HEK293 (cell line): Measurements from ENCODE around the gene KDM4C.

Experiments
- CTCF ChIA-PET: fragments of 350-600 bp; formaldehyde crosslinking; extraction: SDS; loops from one replicate; lab custom pipeline; 2021; ENCODE audit warnings: antibody characterized with exemption; lab: Yijun Ruan, JAX
- POLR2A ChIA-PET: fragments of 300-600 bp; formaldehyde crosslinking; extraction: SDS; loops from one replicate; lab custom pipeline; 2020; ENCODE audit warnings: antibody characterized with exemption, inconsistent platforms; lab: Yijun Ruan, JAX
- H3K27ac ChIP-seq: fragments of 200-500 bp; sonication (Bioruptor generic); 2 replicates; pipeline ENCODE4 v1.5.1; 2014; ENCODE audit warnings: low read depth, low read length, control low read depth, inconsistent platforms; ENCODE audit errors: extremely low read depth
- H3K36me3 ChIP-seq, 2 experiments: fragments of 200-500 bp in 1 of 2; sonication (Bioruptor generic) in 1 of 2; 1 replicate in 1 of 2; 2 replicates in 1 of 2; pipeline ENCODE4 v1.5.1; 2014 to 2017; ENCODE audit warnings: inconsistent platforms in 2 of 2, low read length in 2 of 2; ENCODE audit not compliant: control insufficient read depth in 2 of 2, insufficient read depth in 1 of 2
- H3K4me1 ChIP-seq: fragments of 200-500 bp; sonication (Bioruptor generic); 2 replicates; pipeline ENCODE4 v1.5.1; 2014; ENCODE audit warnings: mild to moderate bottlenecking, low read length, inconsistent platforms; ENCODE audit not compliant: control insufficient read depth, insufficient read depth
- H3K4me3 ChIP-seq: 2 replicates; pipeline ENCODE4 v1.5.1; 2011; ENCODE audit warnings: low read depth, mild to moderate bottlenecking, control low read depth, low read length, moderate library complexity
- H3K9me3 ChIP-seq: fragments of 200-500 bp; sonication (Bioruptor generic); 2 replicates; pipeline ENCODE4 v1.5.1; 2014; ENCODE audit warnings: low read depth, low read length, inconsistent platforms; ENCODE audit not compliant: control insufficient read depth, insufficient read depth
- BCL11B ChIP-seq: fragments of 450-650 bp; formaldehyde crosslinking; IDR thresholded peaks from 2 replicates; pipeline ENCODE4 v1.5.1; 2016; ENCODE audit warnings: low read depth, missing biosample characterization, missing genetic modification characterization
- FEZF1 ChIP-seq: fragments of 450-650 bp; formaldehyde crosslinking; IDR thresholded peaks from 2 replicates; pipeline ENCODE4 v1.5.1; 2016; ENCODE audit warnings: missing biosample characterization, missing genetic modification characterization
- MYNN ChIP-seq: fragments of 450-650 bp; formaldehyde crosslinking; IDR thresholded peaks from 2 replicates; pipeline ENCODE4 v1.5.1; 2016; ENCODE audit warnings: missing biosample characterization, missing genetic modification characterization, borderline replicate concordance
- ZBTB26 ChIP-seq: fragments of 450-650 bp; formaldehyde crosslinking; optimal IDR thresholded peaks from 2 replicates; pipeline ENCODE3; 2016; ENCODE audit warnings: missing biosample characterization, mild to moderate bottlenecking, missing genetic modification characterization
- ZBTB48 ChIP-seq: fragments of 450-650 bp; formaldehyde crosslinking; IDR thresholded peaks from 2 replicates; pipeline ENCODE4 v1.5.1; 2016; ENCODE audit warnings: missing biosample characterization, missing genetic modification characterization
- ZFP37 ChIP-seq: fragments of 450-650 bp; formaldehyde crosslinking; IDR thresholded peaks from 2 replicates; pipeline ENCODE4 v1.5.1; 2016; ENCODE audit warnings: missing biosample characterization, missing genetic modification characterization
- ZNF18 ChIP-seq: fragments of 450-650 bp; formaldehyde crosslinking; IDR thresholded peaks from 2 replicates; pipeline ENCODE4 v1.5.1; 2016; ENCODE audit warnings: missing biosample characterization, missing genetic modification characterization
- ZNF280D ChIP-seq: fragments of 450-650 bp; formaldehyde crosslinking; IDR thresholded peaks from 2 replicates; pipeline ENCODE4 v1.5.1; 2016; ENCODE audit warnings: missing biosample characterization, missing genetic modification characterization
- ZNF426 ChIP-seq: fragments of 450-650 bp; formaldehyde crosslinking; IDR thresholded peaks from 2 replicates; pipeline ENCODE4 v1.5.1; 2017; ENCODE audit warnings: missing biosample characterization, missing genetic modification characterization, mild to moderate bottlenecking, inconsistent platforms, moderate library complexity
- ZNF830 ChIP-seq: fragments of 450-650 bp; IDR thresholded peaks from 2 replicates; pipeline ENCODE4 v1.5.0; 2018; ENCODE audit warnings: missing biosample characterization, missing genetic modification characterization, low read depth, mild to moderate bottlenecking, moderate library complexity
- ZNF843 ChIP-seq: fragments of 450-650 bp; formaldehyde crosslinking; IDR thresholded peaks from 2 replicates; pipeline ENCODE4 v1.5.1; 2016; ENCODE audit warnings: missing biosample characterization, missing genetic modification characterization
- TF ChIP-seq, protein P1 (sequence below): fragments of 450-650 bp; formaldehyde crosslinking; IDR thresholded peaks from 2 replicates; pipeline ENCODE4 v1.5.1; 2016; ENCODE audit warnings: missing biosample characterization, missing genetic modification characterization

KDM4C gene

DNA sequence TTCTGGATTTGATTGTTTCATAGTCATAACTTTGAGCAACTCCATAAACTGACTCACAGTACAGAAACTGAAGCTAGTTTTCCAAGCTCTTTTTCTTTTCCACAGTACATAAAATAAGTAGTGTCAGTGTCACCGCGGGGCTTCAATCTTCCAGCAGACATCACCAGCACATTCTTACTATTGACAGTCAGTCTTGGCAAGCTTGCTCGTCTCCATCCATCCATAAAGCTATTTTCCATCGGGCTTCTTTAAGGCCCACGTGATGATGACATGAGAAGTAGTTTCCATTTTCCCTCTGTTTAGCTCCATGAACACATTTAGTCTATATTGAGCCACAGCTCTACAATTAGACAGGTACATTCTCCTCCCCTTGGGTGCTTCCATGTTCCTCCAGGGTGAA is 443.4 kb downstream of the KDM4C start:
- no peaks in the 10 kb centered on the region for H3K36me3 ChIP-seq
- H3K4me1 ChIP-seq, result no peaks in the 10 kb centered on the region
- POLR2A ChIA-PET, result no interaction called here
- no peaks in the 10 kb centered on the region for H3K9me3 ChIP-seq
- no peak overlapping the region for H3K27ac ChIP-seq
- CTCF ChIA-PET, result interaction anchor here (0.6 to 1.3 kb wide), 3 partner anchors 10 to 201 kb away, joined by 3 to 5 read pairs (median 3); no protein-coding TSS in a partner anchor
- H3K4me3 ChIP-seq, result no peak overlapping the region
- TF ChIP-seq ZNF830 (tag by site-specific recombination) (no peak), MYNN (tag by site-specific recombination) (no peak)
- TF ChIP-seq, protein P1, sequence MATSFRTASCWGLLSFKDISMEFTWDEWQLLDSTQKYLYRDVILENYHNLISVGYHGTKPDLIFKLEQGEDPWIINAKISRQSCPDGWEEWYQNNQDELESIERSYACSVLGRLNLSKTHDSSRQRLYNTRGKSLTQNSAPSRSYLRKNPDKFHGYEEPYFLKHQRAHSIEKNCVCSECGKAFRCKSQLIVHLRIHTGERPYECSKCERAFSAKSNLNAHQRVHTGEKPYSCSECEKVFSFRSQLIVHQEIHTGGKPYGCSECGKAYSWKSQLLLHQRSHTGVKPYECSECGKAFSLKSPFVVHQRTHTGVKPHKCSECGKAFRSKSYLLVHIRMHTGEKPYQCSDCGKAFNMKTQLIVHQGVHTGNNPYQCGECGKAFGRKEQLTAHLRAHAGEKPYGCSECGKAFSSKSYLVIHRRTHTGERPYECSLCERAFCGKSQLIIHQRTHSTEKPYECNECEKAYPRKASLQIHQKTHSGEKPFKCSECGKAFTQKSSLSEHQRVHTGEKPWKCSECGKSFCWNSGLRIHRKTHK (tag by site-specific recombination), result no peak
- TF ChIP-seq, all 188 proteins: peak for 0

GRCh38 chr9:7205806-7206205 is 448.0 kb downstream of the KDM4C start:
- Histone ChIP-seq H3K27ac (no peak overlapping the region), H3K36me3 (no peaks in the 10 kb centered on the region), H3K4me1 (no peaks in the 10 kb centered on the region), H3K4me3 (no peak overlapping the region), H3K9me3 (no peaks in the 10 kb centered on the region)
- CTCF ChIA-PET, result interaction anchor here (0.7 kb wide), 1 partner anchor 28 kb away, joined by 4 read pairs; no protein-coding TSS in a partner anchor
- TF ChIP-seq ZNF280D (tag by site-specific recombination) (no peak), ZNF18 (tag by site-specific recombination) (no peak), ZFP37 (tag by site-specific recombination) (no peak), ZBTB26 (tag by site-specific recombination) (no peak), ZBTB48 (tag by site-specific recombination) (no peak), FEZF1 (tag by site-specific recombination) (0 out of 2 replicates have a peak, but pooled peaks have one; percentile 17)
- POLR2A ChIA-PET, result no interaction called here

- TF ChIP-seq ZNF426 (tag by site-specific recombination) (no peak), MYNN (tag by site-specific recombination) (no peak), ZNF843 (no peak), BCL11B (tag by site-specific recombination) (no peak)
- no peaks in the 10 kb centered on the region for H3K36me3 ChIP-seq
- no peak overlapping the region for H3K4me3 ChIP-seq
- CTCF ChIA-PET, result interaction anchor here (0.7 kb wide), 1 partner anchor 28 kb away, joined by 4 read pairs; no protein-coding TSS in a partner anchor
- no peaks in the 10 kb centered on the region for H3K9me3 ChIP-seq
- POLR2A ChIA-PET, result no interaction called here
- no peaks in the 10 kb centered on the region for H3K4me1 ChIP-seq
- H3K27ac ChIP-seq, result no peak overlapping the region
Observed at GRCh38 chr9:7206221-7206758, 448.5 kb downstream of the KDM4C start.
